Measurements from ENCODE around the gene ALDOB. TPM values are rescaled to one million over a fixed set of nuclear protein-coding genes. Genes with fewer than 3 reads are reported as not detected.

Gene ALDOB
- total and polyA plus RNA-seq, 2 donors (not counting 3 experiments of a cell fraction or from before 2014, with no cell fraction given): not detected

DNA sequence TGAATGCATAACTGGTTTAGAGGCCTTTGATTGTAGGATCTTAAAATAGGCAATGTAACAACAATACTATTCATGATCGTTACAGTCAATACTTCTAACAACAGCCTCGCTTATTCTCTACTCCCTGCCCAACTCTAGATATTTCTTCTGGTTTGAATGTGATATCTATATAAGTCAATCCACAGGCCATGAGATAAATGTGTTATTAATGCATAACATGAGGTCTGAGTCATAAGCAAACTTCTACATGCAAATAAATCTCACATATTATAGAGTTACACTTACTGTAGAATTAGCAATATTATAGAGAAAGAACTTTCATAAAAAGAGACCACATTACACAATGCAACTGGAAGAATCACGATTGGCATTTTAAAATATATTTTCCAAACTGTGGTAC is 2.9 kb upstream of the ALDOB start:
- no TSS peak for BruUV-seq (replicated peaks)
- no peaks in the 10 kb centered on the region for H3K36me3 ChIP-seq (ENCODE audit: control insufficient read depth in 2 of 2, extremely low read depth in 1 of 2, insufficient read depth in 2 of 2, low read length in 2 of 2)
- TF ChIP-seq JUN (IDR thresholded peaks at IDR 0.05; ENCODE audit: borderline replicate concordance, insufficient read depth, insufficient read length, low read depth) (no peak), POLR2AphosphoS5 (IDR thresholded peaks at IDR 0.05; ENCODE audit: insufficient read depth, low read depth, low read length) (no peak), GATA2 (IDR thresholded peaks at IDR 0.05; ENCODE audit: insufficient read depth, insufficient read length, low read depth, low read length) (no peak)
- TF ChIP-seq, protein P1, sequence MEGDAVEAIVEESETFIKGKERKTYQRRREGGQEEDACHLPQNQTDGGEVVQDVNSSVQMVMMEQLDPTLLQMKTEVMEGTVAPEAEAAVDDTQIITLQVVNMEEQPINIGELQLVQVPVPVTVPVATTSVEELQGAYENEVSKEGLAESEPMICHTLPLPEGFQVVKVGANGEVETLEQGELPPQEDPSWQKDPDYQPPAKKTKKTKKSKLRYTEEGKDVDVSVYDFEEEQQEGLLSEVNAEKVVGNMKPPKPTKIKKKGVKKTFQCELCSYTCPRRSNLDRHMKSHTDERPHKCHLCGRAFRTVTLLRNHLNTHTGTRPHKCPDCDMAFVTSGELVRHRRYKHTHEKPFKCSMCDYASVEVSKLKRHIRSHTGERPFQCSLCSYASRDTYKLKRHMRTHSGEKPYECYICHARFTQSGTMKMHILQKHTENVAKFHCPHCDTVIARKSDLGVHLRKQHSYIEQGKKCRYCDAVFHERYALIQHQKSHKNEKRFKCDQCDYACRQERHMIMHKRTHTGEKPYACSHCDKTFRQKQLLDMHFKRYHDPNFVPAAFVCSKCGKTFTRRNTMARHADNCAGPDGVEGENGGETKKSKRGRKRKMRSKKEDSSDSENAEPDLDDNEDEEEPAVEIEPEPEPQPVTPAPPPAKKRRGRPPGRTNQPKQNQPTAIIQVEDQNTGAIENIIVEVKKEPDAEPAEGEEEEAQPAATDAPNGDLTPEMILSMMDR (IDR thresholded peaks at IDR 0.05; ENCODE audit: extremely low read depth in 1 of 2, insufficient read depth in 1 of 2, low read depth in 1 of 2, low read length in 2 of 2): no peak
- dilution Hi-C loops (cut with MboI; ENCODE audit: extremely low pct_ligation_motif_present, low sequenced_read_pairs): no loop called here
- no peaks in the 10 kb centered on the region for H3K4me1 ChIP-seq (ENCODE audit: control insufficient read depth, extremely low read depth, insufficient read depth, low read length)
- no peaks in the 10 kb centered on the region for H3K79me2 ChIP-seq (ENCODE audit: control insufficient read depth, insufficient read depth, low read length)
- H3K4me3 ChIP-seq (replicated peaks in 1 of 3; ENCODE audit: insufficient read depth in 1 of 3, low read depth in 1 of 3, low read length in 3 of 3): no peak overlapping the region
- FAIRE-seq: no peak
- ChIA-PET POLR2A (no interaction called here), CTCF (interaction anchor here (1.8 kb wide), 1 partner anchor 10 kb away, joined by 8 read pairs; no protein-coding TSS in a partner anchor)
- intact Hi-C loops (cut with micrococcal nuclease): no loop called here
- H3K9me1 ChIP-seq (replicated peaks; ENCODE audit: control insufficient read depth, extremely low read depth, insufficient read depth, low read length): no peaks in the 10 kb centered on the region
- no peak for DNase-seq (ENCODE audit: low read depth, low spot score)
- H3K27me3 ChIP-seq (ENCODE audit: control insufficient read depth in 2 of 2, insufficient read depth in 2 of 2, low read length in 2 of 2): peaks cover 2 to 3% of the 10 kb centered on the region in 2 experiments
- no peaks in the 10 kb centered on the region for H3K9me3 ChIP-seq (replicated peaks; ENCODE audit: control insufficient read depth, insufficient read depth, low read length)
- no peak overlapping the region for H2AFZ ChIP-seq (ENCODE audit: low read depth, low read length)
- no peak overlapping the region for H3K9ac ChIP-seq (replicated peaks; ENCODE audit: extremely low read depth, insufficient read depth, low read length)
- H4K20me1 ChIP-seq (replicated peaks; ENCODE audit: control insufficient read depth, extremely low read depth, insufficient read depth, low read length): no peaks in the 10 kb centered on the region
- H3K4me2 ChIP-seq (ENCODE audit: insufficient read depth, low read length): no peak overlapping the region
- no peak overlapping the region for H3K27ac ChIP-seq (ENCODE audit: insufficient read depth, low read depth, low read length)

DNA sequence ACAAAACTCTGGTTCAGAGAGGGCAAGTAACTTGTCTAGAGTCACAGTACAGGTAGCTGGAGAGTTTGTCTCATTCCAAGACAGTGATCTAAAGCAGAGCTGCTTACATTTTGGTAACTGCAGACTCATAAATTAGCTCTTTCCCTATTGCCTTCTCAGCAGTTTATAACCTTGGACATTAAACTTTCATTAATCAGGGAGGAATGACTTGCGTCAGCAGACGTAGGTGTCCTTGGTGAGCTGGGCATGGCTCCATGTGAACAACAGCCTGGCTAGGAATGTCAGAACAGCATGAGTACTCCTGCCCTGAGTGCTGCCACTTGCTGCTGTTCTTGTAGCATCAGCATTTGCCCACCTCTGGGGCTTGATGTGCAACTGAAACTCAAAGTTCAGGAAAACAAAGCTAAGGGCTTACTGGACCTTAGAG is 2.2 kb upstream of the ALDOB start:
- Histone ChIP-seq H3K27ac (ENCODE audit: insufficient read depth, low read depth, low read length) (no peak overlapping the region), H3K4me1 (ENCODE audit: control insufficient read depth, extremely low read depth, insufficient read depth, low read length) (no peaks in the 10 kb centered on the region), H2AFZ (ENCODE audit: low read depth, low read length) (no peak overlapping the region), H3K4me2 (ENCODE audit: insufficient read depth, low read length) (no peak overlapping the region), H3K9me3 (replicated peaks; ENCODE audit: control insufficient read depth, insufficient read depth, low read length) (no peaks in the 10 kb centered on the region), H3K79me2 (ENCODE audit: control insufficient read depth, insufficient read depth, low read length) (no peaks in the 10 kb centered on the region), H3K9me1 (replicated peaks; ENCODE audit: control insufficient read depth, extremely low read depth, insufficient read depth, low read length) (no peaks in the 10 kb centered on the region), H3K36me3 (ENCODE audit: control insufficient read depth in 2 of 2, extremely low read depth in 1 of 2, insufficient read depth in 2 of 2, low read length in 2 of 2) (no peaks in the 10 kb centered on the region), H3K4me3 (replicated peaks in 1 of 3; ENCODE audit: insufficient read depth in 1 of 3, low read depth in 1 of 3, low read length in 3 of 3) (no peak overlapping the region), H3K9ac (replicated peaks; ENCODE audit: extremely low read depth, insufficient read depth, low read length) (no peak overlapping the region), H4K20me1 (replicated peaks; ENCODE audit: control insufficient read depth, extremely low read depth, insufficient read depth, low read length) (no peaks in the 10 kb centered on the region), H3K27me3 (ENCODE audit: control insufficient read depth in 2 of 2, insufficient read depth in 2 of 2, low read length in 2 of 2) (peaks cover 2 to 3% of the 10 kb centered on the region in 2 experiments)
- intact Hi-C loops (cut with micrococcal nuclease) (no loop called here), dilution Hi-C loops (cut with MboI; ENCODE audit: extremely low pct_ligation_motif_present, low sequenced_read_pairs) (no loop called here)
- TF ChIP-seq EZH2 (IDR thresholded peaks at IDR 0.05; ENCODE audit: borderline replicate concordance, low read depth, low read length, severe bottlenecking): no peak
- TF ChIP-seq, protein P1 (IDR thresholded peaks at IDR 0.05; ENCODE audit: extremely low read depth in 1 of 2, insufficient read depth in 1 of 2, low read depth in 1 of 2, low read length in 2 of 2): no peak
- TF ChIP-seq POLR2AphosphoS5 (IDR thresholded peaks at IDR 0.05; ENCODE audit: insufficient read depth, low read depth, low read length): no peak
- TF ChIP-seq, protein P2, sequence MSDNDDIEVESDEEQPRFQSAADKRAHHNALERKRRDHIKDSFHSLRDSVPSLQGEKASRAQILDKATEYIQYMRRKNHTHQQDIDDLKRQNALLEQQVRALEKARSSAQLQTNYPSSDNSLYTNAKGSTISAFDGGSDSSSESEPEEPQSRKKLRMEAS (IDR thresholded peaks at IDR 0.05; ENCODE audit: insufficient read depth, insufficient read length): no peak
- no peak for TF ChIP-seq JUN (IDR thresholded peaks at IDR 0.05; ENCODE audit: borderline replicate concordance, insufficient read depth, insufficient read length, low read depth)
- FAIRE-seq (no peak), DNase-seq (ENCODE audit: low read depth, low spot score) (no peak)
- CTCF ChIA-PET: interaction anchor here (1.8 kb wide), 1 partner anchor 11 kb away, joined by 8 read pairs; no protein-coding TSS in a partner anchor
- POLR2A ChIA-PET: no interaction called here
- BruUV-seq (replicated peaks): no TSS peak
